D341Med (cell line): ENCODE results near the gene TLR6.
"Not testable (repeated sequence)": the region's sequence is repeated elsewhere in the genome, so short reads cannot be mapped to it uniquely, and the experiment has no call there.

ENCODE experiments used
- DNase-seq: peaks from one replicate; pipeline ENCODE4 v3.0.0; 2012; ENCODE audit warnings: low spot score

The TLR6 gene

GRCh38 chr4:38822748-38823303 is 33.8 kb downstream of the TLR6 start:
- no peak for DNase-seq

- DNase-seq = no peak
Observed at GRCh38 chr4:38821739-38822138, 34.9 kb downstream of the TLR6 start.

DNA sequence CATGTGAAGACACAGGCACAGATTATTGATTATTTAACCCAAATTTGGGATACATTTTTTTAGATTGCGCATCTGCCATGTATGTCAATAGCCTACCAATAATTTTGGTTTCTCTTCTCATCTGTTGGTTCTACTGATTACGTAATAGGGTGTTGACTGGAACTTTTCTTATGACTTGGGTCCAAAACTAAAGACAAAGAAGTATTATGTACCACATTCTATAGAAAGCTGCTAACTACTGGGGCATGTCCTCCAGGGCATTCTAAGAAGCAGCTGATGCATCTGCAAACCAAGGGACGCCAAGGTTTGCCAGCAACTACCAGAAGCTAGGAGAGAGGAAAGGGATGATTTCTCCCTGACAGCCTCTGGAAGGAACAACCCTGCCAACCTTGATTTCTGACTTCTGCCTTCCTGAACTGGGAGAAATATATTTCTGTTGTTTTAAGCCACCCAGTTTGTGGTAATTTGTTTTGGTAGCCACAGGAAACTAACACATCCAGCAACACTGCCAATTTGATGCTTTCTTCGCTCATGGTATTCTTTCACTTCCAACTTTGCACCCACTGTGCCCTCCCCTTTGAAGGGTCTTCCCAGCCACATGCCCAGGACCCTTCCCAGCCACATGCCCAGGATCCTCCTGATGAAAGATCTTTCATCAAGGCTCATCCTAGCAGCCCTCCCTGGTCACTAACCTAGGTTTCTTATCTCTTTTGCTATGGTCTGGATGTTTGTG is 36.1 kb downstream of the TLR6 start:
- no peak for DNase-seq

DNA sequence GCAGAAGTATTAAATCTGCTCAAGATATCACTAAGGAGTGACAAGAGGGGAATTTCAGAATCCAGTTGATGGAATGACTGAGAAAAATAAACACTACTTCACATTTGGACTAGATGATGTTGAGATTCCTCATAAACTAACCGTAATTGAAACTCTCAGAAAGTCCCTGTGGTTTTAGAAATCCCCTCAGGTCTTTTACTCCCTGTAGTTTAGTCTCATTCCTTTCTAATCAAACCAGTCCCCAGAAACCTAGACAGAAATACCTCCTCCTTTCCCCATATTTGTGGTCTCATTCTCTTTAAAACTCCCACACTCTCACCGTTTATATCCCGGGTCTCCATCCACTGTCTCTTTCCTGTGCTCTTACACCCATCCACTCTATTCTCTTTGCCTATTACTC is 37.0 kb downstream of the TLR6 start:
- no peak for DNase-seq

DNA sequence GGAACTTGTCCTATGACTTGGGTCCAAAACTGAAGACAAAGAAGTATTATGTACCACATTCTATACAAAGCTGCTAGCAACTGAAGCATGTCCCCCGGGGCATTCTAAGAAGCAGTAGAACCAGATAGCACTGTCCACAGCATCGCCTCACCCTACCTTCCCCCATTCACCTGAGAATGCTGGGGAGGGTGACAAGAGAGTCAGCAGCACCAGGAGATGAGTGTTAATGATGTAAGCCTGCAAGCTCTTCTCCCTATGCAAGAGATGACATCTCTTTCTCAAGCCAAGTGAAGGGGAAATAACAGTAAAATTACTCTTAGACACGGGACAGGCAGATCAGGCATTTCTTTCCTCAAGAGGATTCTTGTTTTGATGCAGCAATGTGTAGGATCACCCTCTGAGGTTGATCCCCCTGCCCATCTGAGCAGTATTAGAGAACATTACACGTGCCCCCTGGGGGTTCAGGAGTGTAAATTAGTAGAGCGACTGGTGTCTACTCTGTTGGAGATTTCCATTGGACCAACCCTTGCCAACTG is 38.1 kb downstream of the TLR6 start:
- DNase-seq = no peak

DNA sequence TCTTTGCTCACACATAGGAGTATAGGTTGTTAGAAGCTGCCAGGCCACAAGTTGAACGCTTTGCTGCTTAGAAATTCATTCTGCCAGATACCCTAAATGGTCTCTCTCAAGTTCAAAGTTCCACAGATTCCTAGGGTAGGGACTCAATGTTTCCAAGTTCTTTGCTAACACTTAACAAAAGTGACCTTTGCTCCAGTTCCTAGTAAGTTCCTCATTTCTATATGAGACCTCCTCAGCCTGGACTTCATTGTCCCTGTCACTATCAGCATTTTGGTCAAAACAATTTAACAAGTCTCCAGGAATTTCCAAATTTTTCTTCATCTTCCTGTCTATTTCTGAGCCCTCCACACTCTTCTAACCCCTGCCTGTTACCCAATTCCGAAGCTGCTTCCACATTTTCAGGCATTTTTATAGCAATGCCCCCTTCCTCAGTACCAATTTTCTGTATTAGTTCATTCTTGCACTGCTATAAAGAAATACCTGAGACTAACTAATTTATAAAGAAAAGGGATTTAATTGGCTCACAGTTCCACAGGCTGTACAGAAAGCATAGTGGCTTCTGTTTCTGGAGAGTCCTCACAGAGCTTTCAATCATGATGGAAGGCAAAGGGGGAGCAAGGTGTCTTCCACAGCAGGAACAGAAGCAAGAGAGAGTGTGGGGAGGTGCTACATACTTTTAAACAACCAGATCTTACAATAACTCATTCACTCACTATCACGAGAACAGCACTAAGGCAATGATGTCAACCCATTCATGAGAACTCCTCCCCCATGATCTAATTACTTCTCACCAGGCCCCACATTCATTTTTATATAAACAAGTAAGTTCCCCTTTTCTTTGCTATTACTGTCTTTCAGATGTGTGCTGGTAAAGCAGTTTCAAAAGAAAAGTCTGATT is 40.5 kb downstream of the TLR6 start:
- DNase-seq = no peak

GRCh38 chr4:38814386-38814785 is 42.2 kb downstream of the TLR6 start:
- no peak for DNase-seq

GRCh38 chr4:38811297-38811696 is 45.3 kb downstream of the TLR6 start:
- no peak for DNase-seq

GRCh38 chr4:38807462-38807861 is 49.2 kb downstream of the TLR6 start:
- not testable (repeated sequence) for DNase-seq

- not testable (repeated sequence) for DNase-seq
Observed at GRCh38 chr4:38806251-38806650, 50.4 kb downstream of the TLR6 start.

- DNase-seq = no peak
Observed at GRCh38 chr4:38805530-38806145, 51.0 kb downstream of the TLR6 start.

DNA sequence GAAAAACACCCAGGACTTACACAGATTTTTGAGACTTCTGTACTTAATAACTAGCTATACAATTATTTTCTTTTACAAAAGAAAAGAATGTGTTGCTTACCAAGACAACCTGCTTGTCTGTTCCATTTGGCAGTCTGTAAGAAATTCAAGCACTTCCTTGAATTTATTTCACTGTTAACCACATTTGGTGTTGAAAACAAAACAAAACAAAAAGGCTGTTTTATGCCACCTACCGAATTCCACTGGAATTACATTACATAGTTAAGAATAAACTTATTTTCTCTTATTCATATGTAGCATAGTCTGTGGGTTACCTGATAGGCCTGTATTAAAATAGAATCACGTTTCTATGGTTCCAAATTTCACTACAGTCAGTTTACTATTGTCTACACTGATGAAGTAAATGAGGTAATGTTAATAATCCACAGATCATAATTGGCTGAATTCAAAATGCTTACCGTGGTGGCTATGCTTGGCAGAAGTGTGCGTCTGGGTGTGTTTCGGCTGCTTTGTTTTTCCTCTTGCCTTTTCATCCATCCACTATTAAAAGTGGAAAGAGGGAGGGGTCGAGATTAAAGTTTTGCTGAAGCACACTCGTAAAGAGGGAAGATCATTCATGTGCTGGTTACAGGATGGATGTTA is 51.8 kb downstream of the TLR6 start, which contains the start of gene TLR1:
TLR1 (minus strand) TSS at position 138 of the 642 bp plus-strand sequence. CDS start 5,960 bp downstream, outside the sequence.
- no peak for DNase-seq

DNA sequence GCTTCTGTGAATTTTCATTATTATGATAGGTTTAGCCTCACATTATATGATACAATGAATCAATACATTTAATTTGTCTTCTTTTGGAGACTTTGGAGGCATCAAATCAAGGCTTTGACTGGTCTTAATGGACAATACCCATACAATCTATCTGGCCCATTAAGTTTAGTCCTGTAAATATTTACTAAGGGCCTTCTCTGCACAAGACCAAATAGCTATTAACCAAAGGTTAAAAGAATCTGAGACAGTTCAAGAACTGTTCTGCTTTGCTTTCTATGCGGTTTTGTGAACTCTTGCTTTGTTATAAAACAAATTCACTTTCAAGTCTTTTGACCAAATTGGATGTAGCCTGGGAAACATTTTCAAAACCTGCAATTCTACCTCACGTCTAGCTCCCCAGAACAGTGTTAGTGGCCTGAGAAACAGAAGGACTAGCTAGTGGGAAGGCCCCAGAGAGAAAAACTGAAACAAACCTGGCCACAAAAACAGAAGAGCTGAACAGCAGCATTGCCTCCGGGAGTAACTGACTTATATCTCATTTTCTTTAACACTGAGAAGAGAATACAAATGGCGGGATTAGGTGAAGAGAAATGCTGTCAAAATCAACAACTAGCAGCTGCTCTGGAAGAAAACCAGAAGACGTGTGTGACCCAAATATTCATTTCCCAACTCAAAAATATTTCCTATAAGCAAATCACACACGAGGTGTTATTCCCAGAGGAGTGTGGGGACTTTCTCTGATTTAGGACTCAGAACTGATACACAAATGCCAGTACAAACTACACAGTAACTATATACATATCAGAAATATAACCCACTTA is 52.6 kb downstream of the TLR6 start:
- DNase-seq = no peak

- DNase-seq = no peak
Observed at GRCh38 chr4:38802561-38803355, 53.9 kb downstream of the TLR6 start.

GRCh38 chr4:38800961-38801450 is 55.6 kb downstream of the TLR6 start:
- no peak for DNase-seq

GRCh38 chr4:38800366-38800765 is 56.3 kb downstream of the TLR6 start:
- no peak for DNase-seq

DNA sequence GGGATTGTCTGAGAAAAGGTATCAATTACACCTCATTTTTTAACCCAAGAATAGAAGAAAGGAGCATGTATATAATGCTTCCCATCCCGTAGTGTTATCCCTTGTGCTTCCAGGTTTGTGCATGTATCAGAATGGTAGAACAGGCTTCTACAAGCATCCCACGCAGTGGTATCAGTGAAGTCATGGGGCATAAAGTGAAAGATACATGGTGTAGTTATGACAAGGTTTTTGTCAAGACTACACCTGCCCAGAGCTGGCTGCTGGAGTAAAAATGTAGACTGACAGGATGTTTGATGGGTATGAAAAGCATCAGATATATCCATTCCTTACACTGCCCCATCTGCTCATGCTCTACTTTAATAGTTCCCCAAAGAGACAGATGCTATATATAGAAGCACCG is 61.5 kb downstream of the TLR6 start:
- no peak for DNase-seq

GRCh38 chr4:38794051-38794450 is 62.6 kb downstream of the TLR6 start:
- no peak for DNase-seq

DNA sequence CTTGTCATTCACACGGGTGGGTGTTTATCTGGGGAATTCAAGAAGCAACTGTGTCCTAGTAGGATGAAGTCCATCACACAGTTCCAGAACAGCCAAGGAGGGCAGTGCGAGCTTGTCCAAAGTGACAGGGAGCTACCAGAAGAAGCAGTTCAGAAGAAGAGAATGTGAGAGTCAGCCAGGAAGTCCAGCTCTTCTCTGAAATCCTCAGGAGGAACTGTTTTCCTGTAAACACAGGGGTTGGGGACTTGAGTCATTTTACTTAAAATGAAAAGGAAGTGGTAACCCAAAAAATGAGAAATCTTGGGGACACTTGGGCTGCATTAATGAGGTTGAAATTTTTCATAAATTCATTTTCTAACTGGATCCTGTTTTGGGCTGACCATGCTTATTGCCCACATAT is 65.6 kb downstream of the TLR6 start:
- DNase-seq = no peak

GRCh38 chr4:38788317-38788716 is 68.3 kb downstream of the TLR6 start:
- no peak for DNase-seq
